Right cardiac atrium (tissue), 5 donors: Measurements from ENCODE around the gene STIM1. TPM values are rescaled to one million over a fixed set of nuclear protein-coding genes. Genes with fewer than 3 reads are reported as not detected.

Experiments
- ATAC-seq, 2 donors: fragments of 200-7000 bp; cut with Tn5 transposase; one replicate each; pipeline versions ENCODE4 v1.8.0 to v1.9.1; 2020; ENCODE audit warnings: moderate library complexity in 2 of 2, mild to moderate bottlenecking in 1 of 2
- DNase-seq, 3 donors: peaks; one replicate each; pipeline ENCODE4 v3.0.0-alpha.2; 2020
- H3K27ac ChIP-seq: one replicate; pipeline ENCODE4 v1.5.1; 2013; ENCODE audit warnings: mild to moderate bottlenecking, low read length, control low read depth, moderate library complexity
- H3K27me3 ChIP-seq: one replicate; pipeline ENCODE4 v1.6.1; 2013; ENCODE audit not compliant: control insufficient read depth, insufficient read depth
- H3K4me1 ChIP-seq: one replicate; pipeline ENCODE4 v1.6.1; 2013; ENCODE audit warnings: low read length; ENCODE audit not compliant: control insufficient read depth, insufficient read depth
- H3K4me3 ChIP-seq: one replicate; pipeline ENCODE4 v1.5.1; 2013; ENCODE audit warnings: low read length, control low read depth
- H3K9me3 ChIP-seq: one replicate; pipeline ENCODE4 v1.6.1; 2013; ENCODE audit warnings: low read length; ENCODE audit not compliant: control insufficient read depth
- WGBS: extraction: QIAGEN DNeasy Blood & Tissue Kit; methylation state at CpG from one replicate; pipeline ENCODE4 v1.1.7; 2013; 5-methylcytosine and 5-hydroxymethylcytosine counted together
- intact Hi-C, 4 donors: fragments of 100-400 bp; cut with DNase I; formaldehyde crosslinking; loops; one replicate each; pipeline versions ENCODE4 v1.11.0 to v1.14.0; 2022 to 2023
- polyA plus RNA-seq: library from polyadenylated mRNA; stranded (reverse); fragments of 200-250 nt; gene quantifications from one replicate; pipeline ENCODE4 v1.2.3, GENCODE V29; 2013
- total RNA-seq, 4 donors: library from RNA; stranded (reverse); fragmentation: NEBNext Ultra II Directional; extraction: Animal tissue kit (Norgen Biotek cat#: 25700); gene quantifications; one replicate each; pipeline ENCODE4 v1.2.1, GENCODE V29; 2021
- donor health status: healthy with polysubstance abuse.
- donor health status: DM: no; HTN: yes; CAD: no.
- donor health status: DM: no; HTN: no; CAD: no.
- donor health status: DM: no; HTN: yes; CAD: no; lungs with severe emphysema.
- donor health status: DM: yes; HTN: yes; CAD: no.

The STIM1 gene
- total and polyA plus RNA-seq, 5 donors: 10.8 to 19.3 (median 15.8) TPM

- no peaks in the 10 kb centered on the region for H3K4me1 ChIP-seq
- ATAC-seq (no peak), DNase-seq (no peak)
- no peak overlapping the region for H3K4me3 ChIP-seq
- no peaks in the 10 kb centered on the region for H3K9me3 ChIP-seq
- WGBS: 77% methylated on average over 2 of the region's 2 CpGs
- intact Hi-C loops: no loop called here
- no peaks in the 10 kb centered on the region for H3K27me3 ChIP-seq
- no peak overlapping the region for H3K27ac ChIP-seq
These were observed 234.8 kb downstream of the STIM1 start for GRCh38 chr11:4090258-4090657.

DNA sequence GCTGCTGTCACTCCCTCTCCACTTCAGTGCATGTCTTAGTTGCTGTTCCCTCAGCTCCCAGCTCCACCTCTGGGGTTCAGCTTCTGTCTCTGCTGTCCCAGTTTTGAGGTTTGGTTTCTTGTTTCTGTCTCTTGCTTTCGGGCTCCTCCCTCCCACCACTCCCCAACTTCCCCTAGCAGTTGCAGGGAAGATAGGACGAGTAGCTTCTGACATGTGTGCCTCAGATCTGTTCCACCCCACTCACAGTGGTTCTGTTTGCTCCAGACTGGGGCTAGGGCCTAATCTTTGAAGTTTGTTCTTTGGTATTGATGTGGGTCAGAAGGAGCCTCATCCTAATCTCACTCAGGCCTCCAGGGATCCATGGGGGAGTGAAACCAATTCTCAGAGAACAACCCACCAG lies 236.6 kb downstream of the STIM1 start:
- H3K4me1 ChIP-seq: no peaks in the 10 kb centered on the region
- no peak for DNase-seq
- no peak overlapping the region for H3K4me3 ChIP-seq
- no peaks in the 10 kb centered on the region for H3K9me3 ChIP-seq
- intact Hi-C loops: no loop called here
- no peaks in the 10 kb centered on the region for H3K27me3 ChIP-seq
- H3K27ac ChIP-seq: no peak overlapping the region
- WGBS: 43% methylated on average over 2 of the region's 2 CpGs
- ATAC-seq: no peak

GRCh38 chr11:4093519-4094347 lies 238.3 kb downstream of the STIM1 start:
- intact Hi-C loops: no loop called here
- Histone ChIP-seq H3K27ac (peak overlapping the region; percentile 84), H3K4me3 (peak overlapping the region; percentile 73), H3K27me3 (no peaks in the 10 kb centered on the region), H3K4me1 (no peaks in the 10 kb centered on the region), H3K9me3 (no peaks in the 10 kb centered on the region)
- DNase-seq (no peak), ATAC-seq (peak in 1 of 2 donors; percentile 1)
- WGBS: 70% methylated on average over 25 of the region's 25 CpGs

DNA sequence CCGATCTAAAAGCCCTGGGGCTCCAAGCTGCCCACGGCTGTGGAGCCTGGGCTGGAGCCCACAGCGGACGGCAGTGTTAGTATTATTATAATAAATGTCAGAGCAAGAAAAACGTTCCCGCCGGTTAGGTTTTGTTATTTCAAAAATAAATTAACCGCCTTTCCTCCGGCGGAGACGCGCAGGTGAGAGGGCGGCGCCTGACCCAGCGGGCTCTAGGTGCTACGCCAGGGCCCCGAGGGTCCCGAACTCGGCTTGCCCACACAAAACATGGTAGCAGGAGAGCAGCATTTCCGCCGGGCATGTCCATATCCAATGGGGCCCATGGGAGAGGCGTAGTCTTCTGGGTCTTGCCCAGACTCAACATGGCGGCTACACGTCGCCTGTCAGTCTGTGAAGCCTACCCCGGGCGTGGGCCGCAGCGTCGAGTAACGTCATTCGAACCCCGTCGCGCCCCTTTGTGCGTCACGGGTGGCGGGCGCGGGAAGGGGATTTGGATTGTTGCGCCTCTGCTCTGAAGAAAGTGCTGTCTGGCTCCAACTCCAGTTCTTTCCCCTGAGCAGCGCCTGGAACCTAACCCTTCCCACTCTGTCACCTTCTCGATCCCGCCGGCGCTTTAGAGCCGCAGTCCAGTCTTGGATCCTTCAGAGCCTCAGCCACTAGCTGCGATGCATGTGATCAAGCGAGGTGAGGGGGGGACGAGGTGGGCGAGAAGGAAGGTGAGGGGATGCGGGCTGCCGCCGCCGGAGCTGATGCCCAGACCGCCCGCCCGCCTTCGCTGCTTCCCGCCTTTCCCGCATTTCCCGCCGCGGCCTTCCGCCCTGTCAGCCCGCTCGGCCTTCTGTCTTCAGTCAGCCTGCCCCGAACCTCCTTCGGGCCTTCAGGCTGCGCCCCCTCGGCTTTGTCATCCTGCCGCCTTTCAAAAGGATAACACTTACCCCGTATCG lies 239.2 kb downstream of the STIM1 start, which contains the start of gene RRM1:
RRM1 (plus strand) TSS at position 452 of the 944 bp plus-strand sequence; CDS start at position 666, 214 bp downstream.
- peak within 1 kb of the TSS; percentile 84 for H3K27ac ChIP-seq
- peak within 1 kb of the TSS; percentile 73 for H3K4me3 ChIP-seq
- no peaks in the 10 kb centered on the region for H3K4me1 ChIP-seq
- ATAC-seq (peak; percentile 99), DNase-seq (peak; percentile 96 to 97 (median 97))
- H3K9me3 ChIP-seq: no peaks in the 10 kb centered on the region
- intact Hi-C loops: no loop called here
- no peaks in the 10 kb centered on the region for H3K27me3 ChIP-seq
- WGBS: under 1% methylated on average over 74 of the region's 74 CpGs

- no peaks in the 10 kb centered on the region for H3K4me1 ChIP-seq
- ATAC-seq (no peak), DNase-seq (no peak)
- intact Hi-C loops: no loop called here
- no peaks in the 10 kb centered on the region for H3K27me3 ChIP-seq
- WGBS: 18% methylated on average over 10 of the region's 10 CpGs
- H3K4me3 ChIP-seq: peak overlapping the region; percentile 73
- peak overlapping the region; percentile 66 for H3K27ac ChIP-seq
- no peaks in the 10 kb centered on the region for H3K9me3 ChIP-seq
These were observed 240.2 kb downstream of the STIM1 start for GRCh38 chr11:4095509-4096230.

- Histone ChIP-seq H3K9me3 (no peaks in the 10 kb centered on the region), H3K4me1 (no peaks in the 10 kb centered on the region), H3K4me3 (no peak overlapping the region), H3K27ac (no peak overlapping the region), H3K27me3 (no peaks in the 10 kb centered on the region)
- no peak for ATAC-seq
- no peak for DNase-seq
- intact Hi-C loops: no loop called here
- 67% methylated on average over 4 of the region's 4 CpGs for WGBS
These were observed 242.7 kb downstream of the STIM1 start for GRCh38 chr11:4098026-4098621.

DNA sequence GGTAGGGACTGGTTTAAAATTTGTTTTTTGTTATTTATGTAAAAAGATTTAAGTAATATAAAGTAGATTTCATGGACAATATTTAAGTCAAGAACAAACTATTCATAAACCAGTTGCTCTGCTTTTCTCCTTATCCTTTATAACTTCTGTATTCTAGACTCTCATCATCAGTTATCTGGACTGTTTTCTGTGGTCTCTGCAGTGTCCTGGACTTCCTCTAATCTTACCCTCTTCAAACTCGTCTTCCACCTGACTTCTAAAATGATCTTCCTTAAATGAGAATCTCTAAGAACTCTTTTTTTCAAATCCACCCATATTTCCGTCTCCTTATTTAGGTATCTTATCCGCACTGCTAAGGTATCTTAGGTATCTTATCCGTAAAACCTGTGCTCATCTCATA lies 247.2 kb downstream of the STIM1 start:
- 91% methylated on average over 4 of the region's 4 CpGs for WGBS
- Histone ChIP-seq H3K27ac (no peak overlapping the region), H3K4me3 (no peak overlapping the region), H3K27me3 (no peaks in the 10 kb centered on the region), H3K9me3 (no peaks in the 10 kb centered on the region), H3K4me1 (no peaks in the 10 kb centered on the region)
- DNase-seq (no peak), ATAC-seq (no peak)
- intact Hi-C loops: no loop called here

DNA sequence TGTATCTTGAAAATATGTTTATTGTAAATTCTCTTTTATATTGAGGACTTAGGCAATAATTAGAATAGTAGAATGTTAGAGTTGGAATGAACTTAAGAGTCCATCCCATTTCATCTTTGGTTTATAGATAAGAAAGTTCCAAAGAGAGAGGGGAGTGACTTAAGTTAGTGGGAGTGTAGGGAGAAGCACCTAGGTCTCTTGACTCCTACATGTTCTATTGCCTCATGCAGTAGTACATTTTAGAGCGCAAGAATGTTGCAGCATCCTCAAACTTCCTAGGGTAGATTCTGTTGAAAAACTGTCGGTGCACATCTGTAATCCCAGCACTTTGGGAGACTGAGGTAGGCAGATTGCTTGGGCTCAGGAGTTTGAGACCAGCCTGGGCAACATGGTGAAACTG lies 247.8 kb downstream of the STIM1 start:
- intact Hi-C loops: no loop called here
- 94% methylated on average over 2 of the region's 2 CpGs for WGBS
- no peak overlapping the region for H3K4me3 ChIP-seq
- DNase-seq: no peak
- H3K4me1 ChIP-seq: no peaks in the 10 kb centered on the region
- no peak for ATAC-seq
- H3K9me3 ChIP-seq: no peaks in the 10 kb centered on the region
- no peak overlapping the region for H3K27ac ChIP-seq
- no peaks in the 10 kb centered on the region for H3K27me3 ChIP-seq

- DNase-seq: no peak
- H3K4me3 ChIP-seq: no peak overlapping the region
- intact Hi-C loops: no loop called here
- no peaks in the 10 kb centered on the region for H3K4me1 ChIP-seq
- H3K27ac ChIP-seq: no peak overlapping the region
- 98% methylated on average over 1 of the region's 1 CpG for WGBS
- H3K27me3 ChIP-seq: no peaks in the 10 kb centered on the region
- no peak for ATAC-seq
- no peaks in the 10 kb centered on the region for H3K9me3 ChIP-seq
These were observed 250.5 kb downstream of the STIM1 start for GRCh38 chr11:4105916-4106315.

- 78% methylated on average over 5 of the region's 5 CpGs for WGBS
These were observed 256.4 kb downstream of the STIM1 start for GRCh38 chr11:4111834-4112233.

More at GRCh38 chr11:4111834-4112233, 256.4 kb downstream of the STIM1 start:
- Histone ChIP-seq H3K4me3 (no peak overlapping the region), H3K4me1 (no peaks in the 10 kb centered on the region), H3K9me3 (no peaks in the 10 kb centered on the region), H3K27me3 (no peaks in the 10 kb centered on the region), H3K27ac (no peak overlapping the region)
- DNase-seq: no peak
- ATAC-seq: no peak
- intact Hi-C loops: no loop called here
